T-helper 1 cell treated with Interleukin-12 subunit alpha and Interleukin-12 subunit beta and Interleukin-4 antibody, amounts not matched to agents 30 μg/mL and 1 μg/mL, for 36 hours (primary cell): Measurements from ENCODE around the gene EFHC2.

Experiments
- H3K27ac Mint-ChIP-seq: one replicate; pipeline ENCODE4 v1.8.0; 2021; ENCODE audit warnings: mild to moderate bottlenecking, mixed read lengths
- H3K27me3 Mint-ChIP-seq: one replicate; pipeline ENCODE4 v1.8.0; 2021; ENCODE audit warnings: low read depth, mixed read lengths
- H3K36me3 Mint-ChIP-seq: one replicate; pipeline ENCODE4 v1.8.0; 2021; ENCODE audit warnings: low read depth, mixed read lengths
- H3K4me1 Mint-ChIP-seq: one replicate; pipeline ENCODE4 v1.8.0; 2021; ENCODE audit warnings: low read depth, mixed read lengths
- H3K4me3 Mint-ChIP-seq: one replicate; pipeline ENCODE4 v1.8.0; 2021; ENCODE audit warnings: mild to moderate bottlenecking, moderate library complexity, mixed read lengths
- H3K9me3 Mint-ChIP-seq: one replicate; pipeline ENCODE4 v1.8.0; 2021; ENCODE audit warnings: mixed read lengths

EFHC2 gene

DNA sequence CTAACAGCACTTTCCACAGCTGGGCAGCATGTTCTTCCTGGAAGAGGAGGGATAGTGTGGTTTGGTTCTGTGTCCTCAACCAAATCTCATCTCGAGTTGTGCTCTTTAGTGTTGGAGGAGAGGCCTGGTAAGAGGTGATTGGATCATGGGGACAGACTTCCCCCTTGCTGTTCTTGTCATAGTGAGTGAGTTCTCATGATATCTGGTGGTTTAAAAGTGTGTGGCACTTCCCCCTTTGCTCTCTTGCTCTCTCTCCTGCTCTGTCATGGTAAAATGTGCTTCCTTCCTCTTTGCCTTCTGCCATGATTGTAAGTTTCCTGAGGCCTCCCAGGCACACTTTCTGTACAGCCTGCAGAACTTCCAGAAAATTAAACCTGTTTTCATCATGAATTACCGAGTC lies 236.6 kb downstream of the EFHC2 start:
- Mint-ChIP-seq H3K4me1 (no peaks in the 10 kb centered on the region), H3K36me3 (no peaks in the 10 kb centered on the region), H3K9me3 (peaks cover 4% of the 10 kb centered on the region), H3K4me3 (no peak overlapping the region), H3K27ac (no peak overlapping the region), H3K27me3 (no peaks in the 10 kb centered on the region)

DNA sequence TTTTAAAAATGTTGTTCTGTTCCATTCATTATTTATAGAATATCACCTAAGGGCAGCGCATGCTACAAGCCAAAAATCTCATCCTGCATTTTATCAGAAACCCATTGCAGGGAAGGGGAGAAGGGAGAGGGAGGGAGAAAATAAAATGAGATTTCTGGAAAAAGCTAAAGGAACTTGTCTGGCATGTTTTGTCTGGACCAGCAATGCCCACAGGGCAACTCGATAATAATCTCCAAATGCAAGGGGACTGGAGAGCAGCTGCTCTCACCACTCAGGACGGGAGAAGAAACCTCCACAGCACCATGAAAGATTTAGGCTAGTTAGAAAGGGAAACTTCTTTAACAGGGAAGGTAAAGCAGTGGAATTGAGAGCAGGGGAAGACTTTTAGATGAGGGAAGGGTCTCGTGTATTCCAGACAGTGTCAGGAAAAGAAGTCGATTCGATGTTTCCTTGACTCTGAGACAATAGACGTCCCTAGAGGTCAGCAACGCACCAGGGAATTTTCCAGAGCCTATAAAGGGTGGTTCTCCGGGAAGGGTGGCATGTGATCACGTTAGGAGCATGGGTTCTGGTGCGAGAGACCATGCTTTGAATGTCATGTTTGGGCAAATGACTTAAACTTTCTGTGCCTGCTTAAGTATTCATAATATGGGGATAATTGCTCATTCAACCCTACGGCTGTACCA lies 238.1 kb downstream of the EFHC2 start:
- Mint-ChIP-seq H3K36me3 (no peaks in the 10 kb centered on the region), H3K9me3 (peaks cover 4% of the 10 kb centered on the region), H3K4me3 (no peak overlapping the region), H3K4me1 (no peaks in the 10 kb centered on the region), H3K27ac (no peak overlapping the region), H3K27me3 (no peaks in the 10 kb centered on the region)

DNA sequence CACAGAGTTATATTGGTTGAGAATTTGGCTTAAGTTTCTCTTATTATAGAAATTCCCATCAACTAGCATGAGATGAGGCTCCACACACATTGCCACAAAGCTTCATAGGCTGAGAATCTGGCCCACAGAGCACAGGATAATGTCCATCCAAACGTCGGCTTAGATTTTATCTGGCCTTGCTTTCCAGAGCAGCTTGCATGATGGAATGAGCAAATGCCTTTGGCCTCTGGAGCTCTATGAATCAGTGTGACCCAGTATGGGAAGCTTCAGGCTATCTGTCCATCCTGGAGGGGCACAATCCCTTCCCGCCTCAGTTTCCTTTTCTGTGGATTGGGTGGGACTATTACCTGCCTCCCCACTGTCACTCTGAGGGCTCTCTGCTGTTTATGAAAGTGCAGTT lies 238.8 kb downstream of the EFHC2 start:
- Mint-ChIP-seq H3K4me1 (no peaks in the 10 kb centered on the region), H3K4me3 (no peak overlapping the region), H3K27me3 (no peaks in the 10 kb centered on the region), H3K27ac (no peak overlapping the region), H3K9me3 (peaks cover 4% of the 10 kb centered on the region), H3K36me3 (no peaks in the 10 kb centered on the region)

DNA sequence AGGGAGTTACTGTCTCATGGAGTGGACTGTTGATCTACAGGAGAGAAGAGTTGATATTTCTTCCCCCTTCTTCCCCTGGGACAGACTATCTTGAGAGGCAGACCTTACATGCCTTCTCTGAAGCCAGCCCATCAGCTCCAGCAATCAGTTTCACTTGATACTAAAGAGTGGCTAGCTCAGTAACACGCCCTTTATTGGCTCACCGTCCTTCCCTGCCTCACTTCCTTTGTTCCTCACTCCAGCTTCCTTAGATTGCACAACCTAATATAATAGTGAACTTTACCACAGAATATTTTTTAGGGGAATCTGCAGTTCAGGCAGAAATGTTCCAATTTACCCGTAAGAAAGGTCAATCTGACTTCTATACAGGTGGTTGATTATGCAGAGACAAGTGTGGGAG lies 242.2 kb downstream of the EFHC2 start:
- Mint-ChIP-seq H3K4me1 (no peaks in the 10 kb centered on the region), H3K27me3 (no peaks in the 10 kb centered on the region), H3K36me3 (no peaks in the 10 kb centered on the region), H3K4me3 (no peak overlapping the region), H3K27ac (no peak overlapping the region), H3K9me3 (no peaks in the 10 kb centered on the region)

DNA sequence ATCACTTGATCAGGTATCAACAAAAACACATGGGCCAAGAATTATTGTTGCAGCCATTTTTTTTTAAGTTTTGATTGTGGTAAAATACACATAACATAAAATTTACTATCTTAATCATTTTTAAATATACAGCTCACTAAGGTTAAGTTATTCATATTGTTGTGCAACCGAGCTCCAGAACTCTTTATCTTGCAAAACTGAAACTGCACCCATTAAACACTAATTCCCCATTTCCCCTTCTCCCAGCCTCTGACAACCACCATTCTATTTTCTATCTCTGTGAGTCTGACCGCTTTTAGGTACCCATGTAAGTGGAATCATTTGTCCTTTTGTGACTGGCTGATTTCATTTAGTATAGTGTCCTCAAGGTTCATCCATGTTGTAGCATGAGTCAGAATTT lies 244.1 kb downstream of the EFHC2 start:
- Mint-ChIP-seq H3K9me3 (no peaks in the 10 kb centered on the region), H3K36me3 (no peaks in the 10 kb centered on the region), H3K27me3 (no peaks in the 10 kb centered on the region), H3K4me3 (no peak overlapping the region), H3K4me1 (no peaks in the 10 kb centered on the region), H3K27ac (no peak overlapping the region)
